ENCODE measurements around the gene MDH1. TPM values are rescaled to one million over a fixed set of nuclear protein-coding genes. Genes with fewer than 3 reads are reported as not detected.
"Not testable (repeated sequence)": the region's sequence is repeated elsewhere in the genome, so short reads cannot be mapped to it uniquely, and the experiment has no call there.

The MDH1 gene
- 309 and 407 TPM in 2 replicates for total RNA-seq (2014; rRNA removed; shearing (Covaris generic))

DNA sequence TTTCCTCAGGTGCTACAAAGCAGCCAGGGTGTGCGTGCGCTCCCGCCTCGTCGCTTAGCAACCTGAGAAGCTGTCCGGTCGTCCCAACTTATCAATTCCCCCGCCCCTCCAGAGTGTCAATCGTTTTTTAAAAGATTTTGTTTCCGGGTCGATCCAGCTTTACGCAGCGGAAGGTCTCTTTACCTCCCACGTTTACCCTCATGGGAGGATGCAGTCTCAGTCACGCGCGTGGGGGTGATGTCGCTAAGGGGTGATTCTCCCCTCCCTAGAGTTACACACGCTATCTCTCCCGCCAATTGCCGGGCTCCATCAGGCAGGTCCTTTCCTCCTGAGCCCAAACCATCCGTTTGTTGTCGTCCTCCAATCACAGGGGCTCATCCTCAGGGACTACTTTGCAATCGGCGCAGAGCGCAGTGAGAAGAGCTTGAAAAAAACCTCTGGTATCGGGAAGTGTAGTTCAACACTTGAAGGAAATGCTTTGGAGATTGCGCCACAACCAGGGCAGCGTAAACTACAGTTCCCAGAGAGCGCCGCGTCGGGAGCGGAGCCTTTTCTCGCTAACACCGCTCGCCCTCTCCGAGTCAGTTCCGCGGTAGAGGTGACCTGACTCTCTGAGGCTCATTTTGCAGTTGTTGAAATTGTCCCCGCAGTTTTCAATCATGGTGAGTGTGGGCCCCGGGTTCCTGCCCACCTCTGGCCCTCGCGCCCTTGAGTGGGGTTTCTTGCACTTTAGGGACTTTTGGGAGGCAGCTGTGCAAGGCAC is at the start of gene MDH1, which contains the start of gene WDPCP:
MDH1 (plus strand) TSS at position 579 of the 763 bp plus-strand sequence; CDS start at position 660, 81 bp downstream.
WDPCP (minus strand) TSS at position 93 of the 763 bp plus-strand sequence. CDS start 206 bp downstream, outside the sequence.
- DNase-seq (ENCODE audit: low spot score) = peak; percentile 99

DNA sequence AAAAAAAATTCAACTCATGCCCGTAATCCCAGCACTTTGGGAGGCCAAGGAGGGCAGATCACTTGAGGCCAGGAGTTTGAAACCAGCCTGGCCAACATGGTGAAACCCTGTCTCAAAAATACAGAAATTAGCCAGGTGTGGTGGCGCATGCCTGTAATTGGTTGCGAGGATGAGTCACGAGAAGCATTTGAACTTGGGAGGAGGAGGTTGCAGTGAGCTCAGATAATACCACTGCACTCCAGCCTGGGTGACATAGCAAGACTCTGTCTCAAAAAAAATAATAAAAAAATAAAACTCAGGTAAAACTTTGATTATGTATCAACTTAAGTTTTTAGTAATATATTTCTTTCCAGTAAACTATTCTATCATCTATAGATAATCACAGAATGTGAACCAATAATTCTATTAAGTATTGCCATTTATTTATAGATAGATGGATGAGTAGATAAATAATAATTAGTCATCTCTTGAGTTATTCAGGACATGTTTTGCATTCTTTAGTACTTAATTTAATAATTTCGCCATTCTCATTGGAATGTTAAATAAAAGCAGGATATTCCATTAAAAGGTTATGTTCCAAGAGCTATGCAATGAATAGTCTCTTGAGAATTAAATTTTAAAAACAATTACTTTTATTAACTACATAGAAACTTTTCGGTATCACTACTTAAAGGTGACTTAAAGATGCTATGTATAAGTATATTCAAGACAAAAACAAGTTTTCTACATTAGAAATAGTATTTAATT is 49.2 kb upstream of the MDH1 start:
- DNase-seq (ENCODE audit: low spot score) = no peak

DNA sequence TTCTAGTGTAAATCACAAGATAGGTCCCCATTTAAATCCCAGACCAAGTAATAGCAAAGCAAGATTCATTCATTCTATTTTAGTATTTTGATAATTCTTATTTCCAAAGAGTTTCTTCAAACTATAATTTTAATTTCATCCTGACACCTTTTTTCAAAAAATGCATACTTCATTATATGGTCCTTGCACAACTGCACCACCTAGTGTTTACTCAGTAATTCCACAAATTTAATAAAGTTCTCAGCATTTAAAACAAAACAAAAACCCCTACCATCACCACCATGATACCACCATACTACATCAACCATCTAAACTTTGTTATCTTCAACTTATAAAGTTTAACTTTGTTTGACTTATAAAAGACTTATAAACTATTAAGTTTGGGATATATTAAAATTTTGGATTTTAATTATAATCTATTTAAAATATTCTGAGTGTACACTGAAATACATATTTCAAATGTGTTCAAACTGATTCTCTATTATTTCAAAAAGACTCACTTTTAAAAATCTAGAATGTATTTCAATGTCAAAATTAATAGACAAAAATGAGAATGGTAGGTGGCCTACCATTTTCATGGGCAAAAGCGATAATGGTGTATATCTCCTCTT is 44.6 kb upstream of the MDH1 start:
- DNase-seq (ENCODE audit: low spot score) = peak; percentile 13

DNA sequence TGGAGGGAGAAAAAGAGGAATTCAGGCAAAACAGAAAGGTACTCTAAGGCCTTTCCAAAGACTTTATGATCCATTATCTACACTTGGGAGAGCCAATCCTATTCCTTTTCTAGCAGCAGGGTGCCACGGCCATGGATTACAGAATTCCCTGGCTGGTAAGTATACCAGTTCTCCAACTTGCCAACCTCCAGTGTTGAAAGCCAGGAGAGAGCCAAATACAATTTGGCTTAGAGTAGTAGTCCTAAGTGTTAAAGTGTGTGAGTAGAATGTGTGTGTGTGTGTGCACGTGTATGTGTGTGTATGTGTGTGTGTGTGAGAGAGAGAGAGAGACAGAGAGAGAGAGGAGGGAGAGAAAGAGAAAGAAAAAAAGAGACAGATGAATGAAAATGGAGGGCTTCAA is 43.7 kb upstream of the MDH1 start:
- DNase-seq (ENCODE audit: low spot score) = no peak

DNA sequence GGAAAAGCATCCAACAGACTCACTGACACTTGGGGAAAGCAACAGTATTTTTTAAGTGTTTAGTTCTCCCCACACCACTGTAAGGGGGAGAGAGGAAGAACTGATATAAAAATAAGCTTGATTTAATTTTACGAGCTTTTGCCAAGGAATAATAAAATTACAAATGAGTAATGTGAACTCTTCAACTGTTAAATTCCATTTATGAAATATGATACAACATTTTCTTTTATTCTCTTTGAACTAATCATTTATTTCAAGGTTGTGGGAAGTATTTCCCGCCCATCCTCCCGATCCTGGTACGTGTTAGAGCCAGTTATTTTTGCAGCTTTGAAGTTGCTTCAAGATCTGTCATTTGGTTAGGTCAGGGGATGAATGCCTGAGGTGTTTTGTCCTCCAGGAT is 35.7 kb upstream of the MDH1 start:
- no peak for DNase-seq (ENCODE audit: low spot score)

DNA sequence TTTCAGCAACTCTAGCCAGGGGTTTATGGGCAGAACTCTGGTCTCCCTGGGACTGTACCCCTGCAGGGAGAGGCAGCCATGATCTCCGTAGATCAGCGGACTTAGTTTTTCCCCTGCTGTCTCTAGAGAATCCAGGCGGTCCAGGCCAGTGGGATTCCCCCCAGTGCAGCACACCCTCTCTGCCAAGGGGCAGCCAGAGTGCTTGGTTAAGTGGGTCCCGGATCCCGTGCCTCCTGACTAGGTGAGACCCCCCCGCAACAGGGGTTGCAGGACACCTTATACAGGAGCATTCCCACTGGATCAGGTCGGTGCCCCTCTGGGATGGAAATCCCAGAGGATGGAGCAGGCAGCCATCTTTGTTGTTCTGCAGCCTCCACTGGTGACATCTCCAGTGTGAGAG is 33.5 kb upstream of the MDH1 start:
- no peak for DNase-seq (ENCODE audit: low spot score)

DNA sequence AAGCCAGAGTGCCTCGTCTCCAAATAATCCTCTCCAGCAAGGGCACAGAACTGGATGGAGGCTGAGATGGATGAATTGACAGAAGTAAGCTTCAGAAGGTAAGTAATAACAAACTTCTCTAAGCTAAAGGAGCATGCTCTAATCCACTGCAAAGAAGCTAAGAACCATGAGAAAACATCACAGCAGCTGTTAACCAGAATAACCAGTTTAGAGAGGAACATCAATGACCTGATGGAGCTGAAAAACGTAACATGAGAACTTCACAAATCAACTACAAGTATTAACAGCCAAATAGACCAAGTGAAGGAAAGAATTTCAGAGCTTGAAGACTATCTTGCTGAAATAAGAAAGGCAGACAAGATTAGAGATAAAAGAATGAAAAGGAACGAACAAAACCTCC is 32.8 kb upstream of the MDH1 start:
- DNase-seq (ENCODE audit: low spot score) = no peak

DNA sequence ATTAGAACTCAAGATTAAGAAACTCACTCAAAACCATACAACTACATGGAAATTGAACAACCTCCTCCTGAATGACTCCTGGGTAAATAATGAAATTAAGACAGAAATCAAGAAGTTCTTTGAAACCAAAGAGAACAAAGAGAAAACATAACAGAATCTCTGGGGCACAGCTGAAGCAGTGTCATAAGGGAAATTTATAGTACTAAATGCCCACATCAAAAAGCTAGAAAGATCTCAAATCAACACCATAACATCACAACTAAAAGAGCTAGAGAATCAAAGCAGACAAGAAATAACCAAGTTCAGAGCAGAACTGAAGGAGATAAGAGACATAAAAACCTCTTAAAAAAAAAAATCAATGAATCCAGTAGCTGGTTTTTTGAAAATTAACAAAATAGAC is 30.9 kb upstream of the MDH1 start:
- not testable (repeated sequence) for DNase-seq (ENCODE audit: low spot score)

DNA sequence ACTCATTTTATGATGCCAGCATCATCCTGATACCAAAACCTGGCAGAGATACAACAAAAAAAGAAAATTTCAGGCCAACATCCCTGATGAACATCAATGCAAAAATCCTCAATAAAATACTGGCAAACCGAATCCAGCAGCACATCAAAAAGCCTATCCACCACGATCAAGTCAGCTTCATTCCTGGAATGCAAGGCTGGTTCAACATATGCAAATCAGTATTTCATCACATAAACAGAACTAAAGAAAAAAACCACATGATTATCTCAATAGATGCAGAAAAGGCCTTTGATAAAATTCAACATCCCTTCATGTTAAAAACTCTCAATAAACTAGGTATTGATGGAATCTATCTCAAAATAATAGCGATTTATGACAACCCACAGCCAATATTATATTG is 29.8 kb upstream of the MDH1 start:
- not testable (repeated sequence) for DNase-seq (ENCODE audit: low spot score)

DNA sequence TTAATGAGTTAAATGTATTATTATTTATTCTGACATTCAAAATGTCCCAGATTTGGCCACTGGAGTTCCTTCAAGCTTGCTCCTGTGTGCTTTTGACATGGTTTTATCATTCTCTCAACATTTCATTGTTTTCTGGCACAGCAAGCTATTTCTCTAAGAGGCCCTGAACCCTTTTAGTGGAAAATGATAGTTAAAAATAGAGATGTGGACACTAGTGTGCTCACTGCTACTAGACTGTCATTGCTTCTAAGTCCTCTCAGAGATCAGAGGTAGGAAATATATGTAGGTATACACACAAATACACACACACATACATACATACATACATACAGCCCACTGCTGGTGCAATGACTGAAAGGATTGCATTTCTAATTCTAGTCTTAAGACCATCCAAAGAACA is 26.0 kb upstream of the MDH1 start:
- no peak for DNase-seq (ENCODE audit: low spot score)

DNA sequence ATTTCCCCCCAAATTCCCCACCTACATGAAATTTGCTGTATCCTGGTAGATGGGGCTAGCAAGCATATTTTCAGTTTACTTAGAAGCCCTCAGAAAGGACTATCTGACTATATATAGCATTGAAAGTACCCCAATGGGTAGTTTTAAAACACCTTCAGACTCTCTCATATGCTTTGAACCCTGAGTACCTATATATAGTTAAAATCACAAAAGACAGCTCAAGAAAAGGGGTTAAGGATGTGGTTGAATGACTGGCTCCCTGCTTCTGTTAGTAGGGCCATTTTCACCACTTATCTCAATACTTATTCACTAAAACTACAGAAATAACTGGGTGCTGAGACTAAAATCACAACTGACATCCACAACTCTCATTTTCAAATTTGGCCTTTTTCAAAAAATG is 19.0 kb upstream of the MDH1 start:
- DNase-seq (ENCODE audit: low spot score) = no peak

DNA sequence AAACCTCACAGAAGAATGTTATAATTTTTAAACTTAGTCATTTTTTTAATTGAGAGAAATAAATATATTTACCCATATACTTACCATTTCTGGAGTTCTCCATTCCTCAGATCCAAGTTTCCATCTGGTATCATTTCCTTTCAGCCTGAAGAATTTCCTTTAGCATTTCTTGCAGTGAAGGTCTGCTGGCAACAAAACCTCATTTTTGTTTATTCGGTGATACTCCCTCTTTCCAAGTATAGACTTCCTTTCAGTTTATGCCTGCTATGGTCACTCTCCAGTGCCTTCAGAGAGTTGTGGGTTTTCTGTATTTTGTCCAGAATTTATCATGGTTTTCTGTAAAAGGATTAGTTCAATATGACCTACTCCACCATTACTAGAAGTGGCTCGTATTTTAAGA is 17.5 kb upstream of the MDH1 start:
- DNase-seq (ENCODE audit: low spot score) = no peak

DNA sequence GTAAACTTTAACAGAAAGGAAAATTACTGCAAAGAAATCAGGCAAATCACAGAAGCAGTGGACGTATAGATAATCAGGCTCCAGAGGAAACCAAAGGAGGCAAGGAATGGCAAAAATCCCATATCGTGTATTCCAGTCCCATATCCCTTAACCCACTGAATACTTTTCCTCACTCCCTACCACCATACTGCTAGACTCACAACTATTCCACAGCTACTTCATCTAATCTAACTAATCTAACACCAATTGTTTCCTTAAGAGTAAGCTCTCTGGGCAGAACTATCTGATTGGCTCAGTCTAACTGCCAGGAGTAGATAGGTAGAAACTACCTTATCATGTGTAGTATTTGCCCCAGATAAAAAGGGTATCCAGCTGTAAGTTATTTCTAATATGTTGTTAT is 16.8 kb upstream of the MDH1 start:
- DNase-seq (ENCODE audit: low spot score) = no peak

DNA sequence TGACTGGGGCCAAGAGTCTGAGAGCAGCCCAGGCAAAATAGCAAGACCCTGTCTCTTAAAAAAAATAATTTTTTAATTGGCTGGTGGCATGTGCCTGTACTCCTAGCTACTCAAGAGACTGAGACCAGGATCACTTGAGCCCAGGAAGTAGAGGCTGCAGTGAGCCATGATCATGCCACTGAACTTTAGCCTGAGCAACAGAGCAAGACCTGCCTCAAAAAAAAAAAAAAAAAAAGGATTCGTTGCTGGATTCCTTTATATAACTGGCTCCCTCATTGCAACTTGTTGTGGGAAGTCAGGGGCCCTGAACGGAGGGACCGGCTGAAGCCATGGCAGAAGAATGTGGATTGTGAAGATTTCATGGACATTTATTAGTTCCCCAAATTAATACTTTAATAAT is 15.7 kb upstream of the MDH1 start:
- not testable (repeated sequence) for DNase-seq (ENCODE audit: low spot score)

DNA sequence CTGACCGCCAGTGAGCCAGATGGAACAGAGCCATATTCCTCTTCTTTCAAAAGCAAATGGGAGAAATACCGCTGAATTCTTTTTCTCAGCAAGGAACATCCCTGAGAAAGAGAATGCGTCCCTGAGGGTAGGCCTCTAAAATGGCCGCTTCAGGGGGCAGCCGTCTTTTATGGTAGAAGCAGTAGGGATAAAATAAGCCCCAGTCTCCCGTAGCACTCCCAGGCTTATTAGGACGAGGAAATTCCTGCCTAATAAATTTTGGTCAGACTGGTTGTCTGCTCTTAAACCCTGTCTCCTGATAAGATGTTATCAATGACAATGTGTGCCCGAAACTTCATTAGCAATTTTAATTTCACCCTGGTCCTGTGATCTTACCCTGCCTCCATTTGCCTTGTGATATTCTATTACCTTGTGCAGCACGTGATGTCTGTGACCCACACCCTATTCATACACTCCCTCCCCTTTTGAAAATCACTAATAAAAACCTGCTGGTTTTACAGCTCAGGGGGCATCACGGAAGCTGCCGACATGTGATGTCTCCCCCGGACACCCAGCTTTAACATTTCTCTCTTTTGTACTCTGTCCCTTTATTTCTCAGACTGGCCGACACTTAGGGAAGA is 14.9 kb upstream of the MDH1 start:
- not testable (repeated sequence) for DNase-seq (ENCODE audit: low spot score)

DNA sequence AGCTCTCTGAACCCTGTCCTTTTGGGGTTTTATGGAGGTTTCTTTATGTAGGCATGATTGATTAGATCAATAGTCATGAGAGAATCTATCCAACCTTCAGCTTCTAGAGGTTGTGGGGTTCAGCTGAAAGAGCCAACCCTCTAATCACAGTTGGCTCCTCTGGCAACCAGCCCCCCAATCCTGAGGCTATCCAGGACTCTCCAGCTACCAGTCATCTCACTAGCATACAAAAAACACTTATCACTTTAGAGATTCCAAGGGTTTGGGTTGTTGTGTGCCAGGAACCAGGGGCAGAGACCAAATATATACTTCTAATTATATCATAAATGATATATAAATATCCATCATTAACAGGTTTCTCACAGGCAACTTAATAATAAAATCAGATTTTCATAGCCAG is 12.2 kb upstream of the MDH1 start:
- no peak for DNase-seq (ENCODE audit: low spot score)

DNA sequence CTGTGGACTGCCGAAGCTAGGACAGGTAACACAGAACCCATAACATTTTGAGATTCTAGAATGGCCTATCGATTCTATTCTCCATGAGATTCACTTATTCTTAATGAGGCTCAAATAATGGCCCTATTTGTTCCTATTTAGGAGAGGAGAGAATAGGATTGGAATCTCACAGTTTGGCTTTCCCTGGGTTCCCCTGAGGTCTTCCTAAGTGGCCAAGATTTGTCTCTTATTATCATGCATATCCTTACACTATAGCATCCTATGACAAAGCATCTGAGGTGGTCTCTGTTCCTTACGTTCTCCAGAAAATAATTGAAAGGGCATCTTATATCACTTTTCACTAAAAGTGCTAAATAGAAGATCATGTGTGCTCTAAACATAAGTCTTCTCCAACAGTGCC is 10.0 kb upstream of the MDH1 start:
- no peak for DNase-seq (ENCODE audit: low spot score)

DNA sequence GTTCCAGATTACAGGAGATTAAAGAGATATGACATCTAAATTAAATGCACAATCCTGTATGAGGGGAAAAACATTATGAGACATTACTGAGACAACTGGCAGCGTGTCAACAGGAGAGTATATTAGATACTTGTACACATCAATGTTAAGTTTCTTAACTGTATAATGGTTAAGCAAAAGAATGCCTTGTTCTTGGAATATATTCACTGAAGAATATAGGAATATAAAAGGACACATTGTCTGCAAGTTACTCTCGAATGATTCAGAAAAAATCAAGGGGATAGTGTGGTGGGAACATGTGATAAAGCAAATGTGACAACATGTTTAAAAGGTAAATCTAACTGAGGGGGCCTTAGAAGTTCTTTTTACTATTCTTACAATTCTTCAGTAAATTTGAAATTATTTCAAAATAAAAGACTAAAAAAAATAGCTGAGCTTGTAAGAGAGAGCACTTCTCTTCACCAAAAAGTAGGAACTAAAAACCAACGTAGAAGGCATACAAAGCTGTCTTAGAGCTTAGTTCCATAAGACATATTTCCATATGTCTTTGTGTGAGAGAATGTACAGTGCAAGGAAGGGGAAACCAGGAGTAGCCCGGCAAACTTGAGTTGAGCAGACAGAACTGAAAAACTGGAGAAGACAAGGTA is 8.0 kb upstream of the MDH1 start:
- DNase-seq (ENCODE audit: low spot score) = no peak

DNA sequence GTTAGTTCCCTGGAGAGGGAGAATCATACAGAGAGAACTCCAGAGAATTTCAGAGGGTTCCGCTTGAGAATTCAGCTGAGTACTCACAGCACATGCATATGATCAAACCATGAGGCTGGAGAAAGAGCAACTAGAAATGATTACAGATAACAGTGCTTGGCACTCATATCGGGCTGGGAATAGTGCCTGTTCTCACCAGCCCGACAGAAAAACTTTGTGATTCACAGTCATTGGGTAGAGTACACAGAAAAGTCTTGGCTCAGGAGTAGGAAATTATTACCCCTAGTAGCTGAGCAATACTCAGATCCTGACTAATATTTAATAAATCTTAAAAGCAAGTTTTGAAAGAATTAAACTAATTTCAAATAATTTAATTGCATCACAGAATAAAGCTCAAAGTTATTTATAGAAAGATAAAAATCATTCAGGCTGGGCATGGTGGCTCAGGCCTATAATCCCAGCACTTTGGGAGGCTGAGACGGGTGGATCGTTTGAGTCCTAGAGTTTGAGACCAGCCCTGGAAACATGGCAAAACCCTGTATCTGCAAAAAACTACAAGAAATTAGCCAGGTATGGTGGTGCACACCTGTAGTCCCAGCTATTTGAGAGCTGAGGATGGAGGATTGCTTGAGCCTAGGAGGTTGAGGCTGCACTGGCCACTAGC is 7.3 kb upstream of the MDH1 start:
- DNase-seq (ENCODE audit: low spot score) = no peak

DNA sequence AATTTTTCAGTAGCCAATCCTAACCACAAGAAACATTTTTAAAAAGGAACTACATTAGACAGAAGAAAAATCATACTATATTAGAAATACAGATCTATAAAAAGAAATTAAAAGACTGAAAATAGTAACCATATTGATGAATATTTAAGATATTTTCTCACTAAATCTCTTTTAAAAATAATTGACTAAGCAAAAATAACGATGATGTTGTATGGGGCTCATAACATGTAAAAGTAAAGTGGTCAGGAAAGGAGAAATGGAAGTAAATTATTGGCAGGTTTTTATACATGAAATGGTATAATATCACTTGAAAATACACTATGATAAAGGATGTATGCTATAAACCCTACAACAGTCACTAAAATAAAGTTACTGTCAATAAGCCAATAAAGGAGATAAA is 5.9 kb upstream of the MDH1 start:
- no peak for DNase-seq (ENCODE audit: low spot score)

DNA sequence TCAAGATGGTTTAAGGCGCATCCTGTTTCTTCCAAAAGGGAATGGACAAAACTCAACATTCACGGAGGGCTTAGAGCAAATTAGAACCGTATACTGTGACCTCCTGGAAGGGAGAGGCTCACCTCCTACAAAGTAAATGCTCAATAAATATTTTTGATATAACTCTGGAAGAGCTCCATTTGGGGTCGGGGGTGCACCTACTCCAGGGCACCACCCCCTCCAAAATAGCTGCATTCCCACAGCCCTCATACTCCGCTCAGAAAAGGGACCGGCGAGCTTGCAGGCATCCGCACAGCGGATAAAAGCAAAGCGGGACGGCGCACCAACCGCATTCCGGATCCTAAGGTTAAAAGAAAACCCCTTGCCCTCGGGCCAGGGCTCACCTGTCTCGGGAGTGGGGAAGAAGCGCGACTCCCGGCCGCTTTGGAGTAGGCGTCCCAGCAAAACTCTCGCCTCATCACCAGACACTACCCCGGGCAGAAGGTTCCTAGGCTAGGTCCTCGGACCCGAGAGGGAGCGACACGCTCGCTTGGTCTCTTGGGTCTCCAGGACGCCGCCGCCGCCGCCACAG is 864 bp upstream of the MDH1 start:
- DNase-seq (ENCODE audit: low spot score) = no peak

All from H4 (cell line).